Aorta (tissue), 5 donors: Measurements from ENCODE around the gene NDUFB8. TPM values are rescaled to one million over a fixed set of nuclear protein-coding genes. Genes with fewer than 3 reads are reported as not detected.

ENCODE experiments used
- ATAC-seq: fragments of 200-7000 bp; cut with Tn5 transposase; one replicate; pipeline ENCODE4 v1.9.1; 2022; ENCODE audit warnings: moderate library complexity; ENCODE audit not compliant: low FRiP score
- DNase-seq, 2 donors: peaks; one replicate each; pipeline ENCODE4 v3.0.0-alpha.2; 2020
- H3K27ac ChIP-seq, 2 donors: one replicate each; pipeline ENCODE4 v1.5.1; 2013; ENCODE audit warnings: low read length in 2 of 2, mild to moderate bottlenecking in 2 of 2, moderate library complexity in 2 of 2, control low read depth in 1 of 2, inconsistent platforms in 1 of 2, low read depth in 1 of 2
- H3K27me3 ChIP-seq, 2 donors: one replicate each; pipeline ENCODE4 v1.6.1; 2013; ENCODE audit warnings: control low read depth in 1 of 2, low read length in 1 of 2, mild to moderate bottlenecking in 1 of 2, moderate library complexity in 1 of 2; ENCODE audit not compliant: insufficient read depth in 2 of 2, control insufficient read depth in 1 of 2
- H3K36me3 ChIP-seq, 2 donors: one replicate each; pipeline ENCODE4 v1.6.1; 2013; ENCODE audit warnings: control low read depth in 1 of 2, low read length in 1 of 2, mild to moderate bottlenecking in 1 of 2; ENCODE audit not compliant: insufficient read depth in 2 of 2, control insufficient read depth in 1 of 2
- H3K4me1 ChIP-seq, 2 donors: one replicate each; pipeline ENCODE4 v1.6.1; 2013; ENCODE audit warnings: low read length in 2 of 2, control low read depth in 1 of 2, mild to moderate bottlenecking in 1 of 2, moderate library complexity in 1 of 2; ENCODE audit not compliant: insufficient read depth in 2 of 2, control insufficient read depth in 1 of 2
- H3K4me3 ChIP-seq, 2 donors: one replicate each; pipeline ENCODE4 v1.5.1; 2013; ENCODE audit warnings: low read length in 2 of 2, control low read depth in 1 of 2, mild to moderate bottlenecking in 1 of 2
- H3K9me3 ChIP-seq: one replicate; pipeline ENCODE4 v1.6.1; 2013; ENCODE audit warnings: mild to moderate bottlenecking, low read length; ENCODE audit not compliant: control insufficient read depth
- WGBS, 2 donors: extraction: QIAGEN DNeasy Blood & Tissue Kit; methylation state at CpG; one replicate each; pipeline ENCODE4 v1.1.7; 2013; 5-methylcytosine and 5-hydroxymethylcytosine counted together
- intact Hi-C, 2 donors: fragments of 100-400 bp; cut with DNase I; formaldehyde crosslinking; loops; one replicate each; pipeline versions ENCODE4 v1.14.2 to v1.15.0; 2022
- polyA plus RNA-seq, 2 donors: library from polyadenylated mRNA; stranded (reverse); fragments of 200-250 nt; gene quantifications; one replicate each; pipeline ENCODE4 v1.2.3, GENCODE V29; 2013
- total RNA-seq, 2 donors: library from RNA; stranded (reverse); fragmentation: NEBNext Ultra II Directional; extraction: Animal tissue kit (Norgen Biotek cat#: 25700); gene quantifications; one replicate each; pipeline ENCODE4 v1.2.1, GENCODE V29; 2021
- donor health status: healthy with polysubstance abuse.
- donor health status: Bipolar disorder and iron deficiency.
- donor health status: DM: no; HTN: no; CAD: no.
- donor health status: DM: no; HTN: no; CAD: no.
- donor health status: DM: yes; HTN: yes; CAD: no.

The NDUFB8 gene
- total and polyA plus RNA-seq, 4 donors: 127 to 337 (median 225) TPM

DNA sequence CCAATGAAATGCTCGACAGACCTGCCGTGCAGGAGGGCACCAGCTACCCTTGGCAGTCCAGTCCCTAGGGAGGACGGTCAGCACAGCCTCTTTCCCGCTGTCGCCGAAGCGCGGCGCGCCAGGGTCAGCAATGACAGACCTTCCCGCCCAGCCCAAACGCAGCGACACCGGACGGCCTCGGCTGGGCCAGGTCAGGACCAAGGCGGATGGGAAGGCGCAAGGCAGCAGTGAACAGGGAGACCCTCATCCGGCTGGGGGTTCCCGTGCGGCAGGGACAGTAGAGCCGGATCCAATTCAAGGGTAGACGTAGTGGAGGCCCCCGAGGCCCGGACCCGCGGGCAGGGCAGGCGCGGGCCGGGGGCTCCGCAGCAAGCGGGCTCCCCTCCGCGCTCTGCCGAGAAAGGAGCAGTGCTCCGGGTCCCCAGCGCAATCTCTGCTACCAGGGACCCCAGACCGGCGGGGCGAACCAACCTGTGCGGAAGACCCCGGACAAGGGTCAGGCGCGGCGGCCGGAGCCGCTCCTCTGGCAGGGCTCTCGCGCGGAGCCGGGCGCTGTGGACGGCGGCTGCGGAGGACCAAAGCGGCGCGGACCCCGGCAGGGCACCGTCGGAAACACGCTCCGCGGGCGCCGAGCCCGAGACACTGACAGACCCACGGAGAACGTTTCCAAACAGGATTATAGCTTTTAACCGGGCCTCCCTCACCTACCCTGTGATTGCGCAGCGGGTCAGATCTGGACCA lies 10.2 kb downstream of the NDUFB8 start, which contains the start of gene SEC31B:
SEC31B (minus strand) TSS at position 551 of the 741 bp plus-strand sequence. CDS start 2,909 bp downstream, outside the sequence.
- intact Hi-C loops: loop anchor here in 1 of 2 donors (10.0 kb wide), 1 partner anchor 85 kb away; no protein-coding TSS in a partner anchor
- peak within 1 kb of the TSS; percentile 12 to 34 for H3K4me3 ChIP-seq

DNA sequence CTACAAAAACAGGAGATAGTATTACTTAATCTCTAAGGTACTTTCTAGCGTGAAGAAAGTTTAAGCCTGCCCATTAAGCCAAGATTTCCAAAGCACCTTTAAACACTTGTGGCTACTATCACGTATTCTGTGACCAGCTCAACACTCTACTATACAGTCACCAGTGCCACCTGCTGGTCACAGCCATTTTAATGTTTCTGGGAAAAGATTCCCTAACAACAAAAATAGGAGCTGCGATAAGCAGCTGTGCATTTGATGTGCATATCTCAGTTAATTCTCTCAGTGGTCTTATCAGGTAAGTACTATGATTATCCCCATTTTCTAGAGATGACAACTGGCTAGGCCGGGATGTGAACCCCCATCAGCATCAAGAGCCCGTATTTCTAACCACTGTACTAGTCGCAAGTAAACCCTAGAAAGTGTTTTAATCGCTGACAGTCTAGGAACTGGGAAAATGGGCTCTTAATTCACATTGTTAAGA lies 10.9 kb downstream of the NDUFB8 start:
- Histone ChIP-seq H3K27me3 (no peaks in the 10 kb centered on the region), H3K9me3 (no peaks in the 10 kb centered on the region), H3K4me1 (no peaks in the 10 kb centered on the region), H3K36me3 (peaks cover 0 to 1% of the 10 kb centered on the region in 2 donors), H3K27ac (no peak overlapping the region), H3K4me3 (peak overlapping the region; percentile 12 to 34)
- peak; percentile 66 to 67 for DNase-seq
- intact Hi-C loops: loop anchor here in 1 of 2 donors (10.0 kb wide), 1 partner anchor 84 kb away; no protein-coding TSS in a partner anchor
- ATAC-seq: peak; percentile 87
- 4 to 6% methylated on average over 7 of the region's 7 CpGs for WGBS, 2 donors

More for the DNA sequence above, 10.2 kb downstream of the NDUFB8 start, which contains the start of gene SEC31B:
- Histone ChIP-seq H3K4me1 (no peaks in the 10 kb centered on the region), H3K27me3 (no peaks in the 10 kb centered on the region), H3K9me3 (no peaks in the 10 kb centered on the region), H3K27ac (no peak within 1 kb of the TSS), H3K36me3 (peaks cover 0 to 2% of the 10 kb centered on the region in 2 donors)
- DNase-seq: peak; percentile 72 to 80
- WGBS, 2 donors: 3% methylated on average over 72 of the region's 72 CpGs
- peak; percentile 75 for ATAC-seq

DNA sequence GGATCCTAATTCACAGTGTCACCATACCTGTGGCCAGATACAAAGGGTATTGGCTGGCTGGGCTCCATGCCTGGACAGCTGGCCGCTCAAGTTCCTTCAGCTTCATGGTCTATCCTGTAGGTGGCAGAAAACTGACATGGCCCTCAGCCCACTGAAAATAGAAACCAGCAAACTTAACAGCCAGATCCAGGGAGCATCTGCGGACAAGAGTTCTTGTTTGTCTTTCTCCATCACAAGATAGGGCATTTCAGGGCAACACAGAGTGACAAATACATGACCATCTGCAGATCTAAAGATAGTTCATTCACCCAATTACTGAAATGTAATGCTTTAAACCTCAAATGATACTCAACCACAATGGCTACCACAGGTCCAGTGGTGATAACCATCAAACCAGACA lies 12.8 kb downstream of the NDUFB8 start:
- WGBS, 2 donors: 90 to 96% methylated on average over 2 of the region's 2 CpGs
- intact Hi-C loops: loop anchor here (2.0 to 10.0 kb wide), 2 partner anchors 82 to 178 kb away; no protein-coding TSS in a partner anchor
- H3K4me1 ChIP-seq: no peaks in the 10 kb centered on the region
- no peaks in the 10 kb centered on the region for H3K36me3 ChIP-seq
- no peak overlapping the region for H3K27ac ChIP-seq
- DNase-seq (no peak), ATAC-seq (no peak)
- no peaks in the 10 kb centered on the region for H3K27me3 ChIP-seq
- no peak overlapping the region for H3K4me3 ChIP-seq
- H3K9me3 ChIP-seq: no peaks in the 10 kb centered on the region

DNA sequence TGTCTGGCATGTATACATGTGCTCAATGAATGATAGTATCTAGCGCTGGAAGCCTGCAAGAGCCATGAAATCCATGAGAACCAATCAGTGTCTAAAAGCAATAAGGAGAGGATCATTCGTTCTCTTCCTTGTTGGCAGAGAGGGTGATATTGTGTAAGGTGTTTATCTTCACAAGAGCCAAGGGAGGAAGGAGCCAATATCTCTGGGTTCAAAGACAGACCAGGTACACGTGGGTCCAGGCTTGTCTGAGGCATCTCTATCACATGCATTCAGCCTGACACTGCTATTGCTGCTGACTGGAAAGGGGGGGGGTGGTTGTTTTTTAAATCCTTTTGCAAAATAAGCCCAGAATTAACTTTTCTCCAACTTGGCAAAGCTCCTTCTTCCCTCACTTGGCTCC lies 14.1 kb downstream of the NDUFB8 start:
- Histone ChIP-seq H3K27ac (no peak overlapping the region), H3K4me3 (no peak overlapping the region), H3K9me3 (no peaks in the 10 kb centered on the region), H3K36me3 (no peaks in the 10 kb centered on the region), H3K4me1 (no peaks in the 10 kb centered on the region), H3K27me3 (no peaks in the 10 kb centered on the region)
- DNase-seq (no peak), ATAC-seq (no peak)
- intact Hi-C loops: loop anchor here (2.0 to 10.0 kb wide), 2 partner anchors 81 to 177 kb away; no protein-coding TSS in a partner anchor
- 88 to 89% methylated on average over 3 of the region's 3 CpGs for WGBS, 2 donors

DNA sequence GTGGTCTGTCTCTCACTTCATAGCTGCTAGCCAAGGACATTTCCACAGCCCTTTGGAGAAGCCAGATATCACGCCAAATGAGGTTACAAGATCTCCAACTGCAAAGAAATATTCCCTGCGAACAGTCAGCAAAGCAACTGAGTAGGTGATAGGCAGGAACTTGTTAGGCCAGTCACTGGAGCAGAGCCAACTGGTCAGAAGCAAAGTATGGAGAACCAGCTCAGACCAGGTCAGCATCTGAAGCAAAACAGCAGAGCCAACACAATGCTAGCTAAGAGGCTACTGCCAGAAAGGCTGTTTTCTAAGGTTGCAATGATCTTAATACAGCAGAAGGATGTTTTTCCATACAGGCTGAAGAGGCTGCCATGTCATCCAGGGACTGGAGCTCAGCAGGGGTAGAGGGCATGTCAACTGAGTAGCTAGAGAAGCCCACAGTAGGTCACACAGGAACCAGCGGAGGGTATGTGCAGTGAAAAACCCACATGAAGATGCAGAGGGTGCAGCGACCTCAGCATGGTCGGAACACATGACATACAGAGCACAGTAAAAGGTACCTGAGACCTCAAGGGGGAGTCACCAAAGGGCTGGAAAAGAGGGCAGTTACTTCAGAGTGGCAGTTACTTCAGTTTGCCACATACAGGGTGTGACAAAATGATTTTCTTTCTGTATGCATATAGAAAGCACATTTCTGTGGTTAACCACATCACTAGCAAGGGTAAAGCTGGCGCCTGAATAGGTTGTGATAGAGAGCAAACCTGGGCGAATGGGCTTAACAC lies 18.9 kb downstream of the NDUFB8 start:
- no peaks in the 10 kb centered on the region for H3K9me3 ChIP-seq
- H3K36me3 ChIP-seq: peaks cover 0 to 5% of the 10 kb centered on the region in 2 donors
- H3K4me1 ChIP-seq: no peaks in the 10 kb centered on the region
- WGBS, 2 donors: 91% methylated on average over 7 of the region's 7 CpGs
- H3K4me3 ChIP-seq: no peak overlapping the region
- ATAC-seq (no peak), DNase-seq (no peak)
- H3K27me3 ChIP-seq: no peaks in the 10 kb centered on the region
- intact Hi-C loops: loop anchor here in 1 of 2 donors (10.0 kb wide), 1 partner anchor 76 kb away; no protein-coding TSS in a partner anchor
- H3K27ac ChIP-seq: no peak overlapping the region

DNA sequence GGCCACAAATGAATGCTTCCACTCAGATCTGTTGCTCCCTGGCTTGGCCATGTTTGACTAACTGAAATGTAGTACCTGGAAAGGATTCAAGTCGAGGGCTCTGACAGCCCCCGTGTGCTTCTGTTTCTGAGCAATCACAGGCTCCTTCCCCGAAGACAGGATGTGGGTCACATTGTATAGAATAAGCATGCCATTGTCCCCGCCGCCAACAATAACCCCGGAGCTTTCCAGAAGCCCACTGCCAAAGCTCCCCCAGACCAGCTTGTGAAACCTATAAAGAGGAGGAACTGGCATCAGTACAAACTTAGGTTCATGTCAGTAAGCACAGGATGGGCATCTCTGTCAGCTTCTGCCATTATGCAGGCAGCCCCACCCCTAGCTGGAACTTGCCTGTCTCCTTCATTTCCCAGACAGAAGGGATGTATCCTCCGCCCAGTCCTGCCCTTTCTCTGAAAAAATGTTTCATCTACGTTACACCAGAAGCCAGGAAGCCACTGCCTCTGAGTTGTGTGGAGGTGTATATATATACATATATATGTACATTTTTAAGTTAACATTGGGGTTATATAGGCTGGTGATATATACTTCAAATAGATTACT lies 20.3 kb downstream of the NDUFB8 start:
- Histone ChIP-seq H3K4me3 (no peak overlapping the region), H3K9me3 (no peaks in the 10 kb centered on the region), H3K27me3 (no peaks in the 10 kb centered on the region), H3K36me3 (peaks cover 0 to 5% of the 10 kb centered on the region in 2 donors), H3K4me1 (no peaks in the 10 kb centered on the region), H3K27ac (no peak overlapping the region)
- WGBS, 2 donors: 73 to 76% methylated on average over 8 of the region's 8 CpGs
- ATAC-seq (no peak), DNase-seq (peak in 1 of 2 donors; percentile 28)
- intact Hi-C loops: no loop called here

DNA sequence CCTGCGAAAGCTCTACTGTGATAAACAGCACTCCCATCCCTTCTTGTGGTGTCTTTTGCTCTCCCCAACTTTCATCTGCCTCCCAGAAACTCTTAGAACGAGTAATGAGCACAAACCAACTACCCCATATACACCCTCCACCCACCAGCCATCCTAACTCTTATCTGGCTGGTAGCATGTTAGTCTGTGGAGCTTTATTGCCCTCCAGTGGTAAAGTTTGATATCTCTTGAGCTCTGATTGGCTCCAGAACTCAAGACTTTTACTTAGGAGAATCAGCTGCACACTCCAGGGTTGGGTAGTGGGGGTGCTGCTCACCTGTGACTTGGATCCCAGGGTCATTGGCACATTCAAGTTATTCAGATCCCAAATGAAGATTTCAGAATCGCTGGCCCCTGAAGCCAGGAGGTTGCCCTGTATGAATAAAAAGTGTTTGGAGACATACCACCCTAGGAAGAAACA lies 20.9 kb downstream of the NDUFB8 start:
- intact Hi-C loops: no loop called here
- peaks cover 0 to 5% of the 10 kb centered on the region in 2 donors for H3K36me3 ChIP-seq
- DNase-seq (no peak), ATAC-seq (no peak)
- no peaks in the 10 kb centered on the region for H3K4me1 ChIP-seq
- WGBS, 2 donors: 56 to 59% methylated on average over 3 of the region's 3 CpGs
- no peaks in the 10 kb centered on the region for H3K27me3 ChIP-seq
- no peak overlapping the region for H3K4me3 ChIP-seq
- H3K27ac ChIP-seq: no peak overlapping the region
- H3K9me3 ChIP-seq: no peaks in the 10 kb centered on the region

DNA sequence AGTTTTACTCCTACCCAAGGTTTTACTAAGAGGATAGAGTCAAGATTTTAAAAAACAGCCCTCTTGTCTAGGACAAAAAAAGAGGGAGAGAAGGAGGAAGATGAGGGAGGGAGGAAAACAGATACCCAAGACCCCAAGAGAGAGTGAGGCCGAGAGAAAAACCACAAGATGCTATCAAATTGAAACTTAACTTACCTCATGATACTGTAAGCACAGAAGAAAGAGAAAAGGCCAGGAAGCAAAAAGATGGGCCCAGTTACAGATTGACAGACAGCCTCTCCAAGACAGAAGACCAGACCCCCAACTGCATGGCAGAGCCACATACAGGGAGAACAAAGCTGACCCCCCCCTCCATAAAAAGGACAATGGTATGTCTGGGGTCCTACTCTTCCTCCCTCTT lies 21.4 kb downstream of the NDUFB8 start:
- Histone ChIP-seq H3K4me3 (no peak overlapping the region), H3K9me3 (no peaks in the 10 kb centered on the region), H3K36me3 (peaks cover 0 to 5% of the 10 kb centered on the region in 2 donors), H3K4me1 (no peaks in the 10 kb centered on the region), H3K27me3 (no peaks in the 10 kb centered on the region), H3K27ac (no peak overlapping the region)
- ATAC-seq (no peak), DNase-seq (no peak)
- 67 to 80% methylated on average over 1 of the region's 1 CpG for WGBS, 2 donors
- intact Hi-C loops: no loop called here
